ENCODE results near the gene ARMC7.

The ARMC7 gene

DNA sequence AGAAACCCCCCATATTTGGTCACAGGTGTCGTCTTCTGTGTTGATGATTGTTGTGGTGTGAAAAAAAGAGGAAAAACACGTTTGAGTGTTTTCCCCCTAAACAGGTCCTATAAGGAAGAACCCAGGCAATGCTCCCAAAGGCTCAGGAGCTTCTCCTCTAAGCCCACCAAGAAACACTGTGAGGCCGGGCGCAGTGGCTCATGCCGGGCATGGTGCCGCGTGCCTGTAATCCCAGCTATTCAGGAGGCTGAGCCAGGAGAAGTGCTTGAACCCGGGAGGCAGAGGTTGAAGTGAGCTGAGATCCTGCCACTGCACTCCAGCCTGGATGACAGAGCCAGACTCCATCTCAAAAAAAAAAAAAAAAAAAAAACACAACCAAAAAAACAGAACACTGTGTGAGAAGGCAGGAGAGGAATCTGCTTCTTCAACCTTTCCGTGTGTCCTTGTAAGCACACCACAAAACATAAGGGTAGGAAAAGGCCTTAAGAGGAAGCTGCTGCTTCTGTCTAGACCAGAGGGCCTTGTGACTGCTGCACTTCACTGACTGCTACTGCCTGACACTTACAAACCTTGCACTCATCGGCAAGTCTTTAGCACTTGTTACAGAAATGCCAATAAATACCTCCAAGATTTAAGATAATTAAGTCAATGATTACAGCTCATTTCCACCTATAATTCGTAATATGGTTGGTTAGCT is 35.2 kb downstream of the ARMC7 start:
- TF ChIP-seq, protein P1, sequence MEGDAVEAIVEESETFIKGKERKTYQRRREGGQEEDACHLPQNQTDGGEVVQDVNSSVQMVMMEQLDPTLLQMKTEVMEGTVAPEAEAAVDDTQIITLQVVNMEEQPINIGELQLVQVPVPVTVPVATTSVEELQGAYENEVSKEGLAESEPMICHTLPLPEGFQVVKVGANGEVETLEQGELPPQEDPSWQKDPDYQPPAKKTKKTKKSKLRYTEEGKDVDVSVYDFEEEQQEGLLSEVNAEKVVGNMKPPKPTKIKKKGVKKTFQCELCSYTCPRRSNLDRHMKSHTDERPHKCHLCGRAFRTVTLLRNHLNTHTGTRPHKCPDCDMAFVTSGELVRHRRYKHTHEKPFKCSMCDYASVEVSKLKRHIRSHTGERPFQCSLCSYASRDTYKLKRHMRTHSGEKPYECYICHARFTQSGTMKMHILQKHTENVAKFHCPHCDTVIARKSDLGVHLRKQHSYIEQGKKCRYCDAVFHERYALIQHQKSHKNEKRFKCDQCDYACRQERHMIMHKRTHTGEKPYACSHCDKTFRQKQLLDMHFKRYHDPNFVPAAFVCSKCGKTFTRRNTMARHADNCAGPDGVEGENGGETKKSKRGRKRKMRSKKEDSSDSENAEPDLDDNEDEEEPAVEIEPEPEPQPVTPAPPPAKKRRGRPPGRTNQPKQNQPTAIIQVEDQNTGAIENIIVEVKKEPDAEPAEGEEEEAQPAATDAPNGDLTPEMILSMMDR (IDR thresholded peaks at IDR 0.05): no peak

DNA sequence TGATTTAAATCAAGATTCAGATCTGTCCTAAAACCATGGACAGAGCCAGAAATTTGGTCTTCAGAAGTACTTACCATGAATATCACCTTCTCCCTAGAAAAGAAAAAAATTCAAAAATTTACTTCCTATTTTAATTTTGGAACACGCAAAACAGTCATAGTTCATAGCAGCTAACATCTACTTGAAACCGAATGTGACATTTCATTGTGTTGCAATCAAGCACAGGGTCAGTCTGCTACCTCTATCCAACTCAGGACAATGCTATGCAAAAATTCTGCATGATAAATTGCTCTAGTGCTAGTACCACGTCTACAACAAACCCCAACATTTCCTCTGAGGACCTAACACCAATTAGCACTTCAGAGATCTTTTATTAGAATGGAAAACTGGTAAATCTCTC is 36.8 kb downstream of the ARMC7 start:
- TF ChIP-seq, protein P1 (IDR thresholded peaks at IDR 0.05): no peak

- TF ChIP-seq, protein P1 (IDR thresholded peaks at IDR 0.05): no peak
These were observed 38.2 kb downstream of the ARMC7 start for GRCh38 chr17:75147878-75148546.

DNA sequence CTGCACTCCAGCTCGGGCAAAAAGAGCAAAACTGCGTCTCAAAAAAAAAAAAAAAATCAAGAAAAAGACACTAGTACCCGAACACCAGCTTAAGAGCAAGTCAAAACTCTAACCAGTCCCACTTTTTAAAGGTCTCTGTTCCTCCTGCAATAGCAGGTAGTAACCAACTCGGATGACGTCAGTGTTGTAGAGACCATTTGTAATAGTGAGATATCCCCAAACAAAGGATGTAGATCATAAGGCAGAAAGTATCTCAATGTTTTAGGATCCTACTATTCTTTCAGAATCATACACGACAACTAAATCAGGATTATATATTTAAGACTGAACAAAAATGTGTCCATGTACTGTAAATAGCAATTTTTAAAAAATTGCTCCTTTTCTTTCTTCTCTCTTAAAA is 42.2 kb downstream of the ARMC7 start:
- TF ChIP-seq, protein P1 (IDR thresholded peaks at IDR 0.05): no peak

DNA sequence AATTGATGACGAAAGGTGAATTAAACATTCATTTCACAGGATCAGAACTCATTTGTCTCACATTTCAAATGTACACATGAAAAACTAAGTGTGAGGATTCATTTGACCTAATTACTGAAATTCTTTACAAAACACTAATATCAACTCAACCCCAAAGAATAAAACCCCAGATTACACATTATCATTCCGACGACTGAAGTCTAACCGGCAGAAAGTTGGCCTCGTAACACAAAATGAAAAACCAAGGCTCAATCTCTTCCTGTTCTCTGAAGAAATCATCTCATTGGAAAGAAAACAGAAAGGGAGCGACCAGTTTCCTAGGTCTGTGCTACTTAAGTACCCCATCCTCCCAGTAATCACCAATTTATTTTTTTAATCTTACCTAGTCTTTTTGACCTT is 42.8 kb downstream of the ARMC7 start:
- TF ChIP-seq, protein P1 (IDR thresholded peaks at IDR 0.05): no peak

- TF ChIP-seq, protein P1 (IDR thresholded peaks at IDR 0.05): no peak
These were observed 43.4 kb downstream of the ARMC7 start for GRCh38 chr17:75152922-75153779.

DNA sequence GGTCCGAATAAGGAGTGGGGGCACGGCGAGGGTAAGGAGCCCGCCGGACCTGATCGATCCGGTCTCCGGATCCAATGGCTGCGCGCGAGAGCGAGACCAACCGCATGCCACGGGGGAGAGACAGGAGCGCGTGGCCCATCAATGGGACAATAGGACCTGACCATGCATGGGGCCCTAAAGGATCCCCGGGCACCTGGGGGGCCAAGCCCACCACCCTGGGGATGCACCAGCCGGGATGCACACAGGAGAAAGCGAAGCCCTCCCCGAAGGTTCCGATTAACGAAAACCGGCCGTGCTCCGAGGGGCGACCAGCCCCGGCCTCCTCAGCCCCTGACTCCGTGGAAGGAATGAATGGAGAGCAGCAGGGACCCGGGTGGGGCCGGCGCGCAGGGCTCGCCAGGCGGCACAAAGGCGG is 44.0 kb downstream of the ARMC7 start:
- TF ChIP-seq, protein P1 (IDR thresholded peaks at IDR 0.05): no peak
